ENCODE results near the gene PXDC1. TPM values are rescaled to one million over a fixed set of nuclear protein-coding genes. Genes with fewer than 3 reads are reported as not detected.
"Not testable (repeated sequence)": the region's sequence is repeated elsewhere in the genome, so short reads cannot be mapped to it uniquely, and the experiment has no call there.

PXDC1 gene
- total RNA-seq, 1 donor from 2014 or later = 60.5 TPM

DNA sequence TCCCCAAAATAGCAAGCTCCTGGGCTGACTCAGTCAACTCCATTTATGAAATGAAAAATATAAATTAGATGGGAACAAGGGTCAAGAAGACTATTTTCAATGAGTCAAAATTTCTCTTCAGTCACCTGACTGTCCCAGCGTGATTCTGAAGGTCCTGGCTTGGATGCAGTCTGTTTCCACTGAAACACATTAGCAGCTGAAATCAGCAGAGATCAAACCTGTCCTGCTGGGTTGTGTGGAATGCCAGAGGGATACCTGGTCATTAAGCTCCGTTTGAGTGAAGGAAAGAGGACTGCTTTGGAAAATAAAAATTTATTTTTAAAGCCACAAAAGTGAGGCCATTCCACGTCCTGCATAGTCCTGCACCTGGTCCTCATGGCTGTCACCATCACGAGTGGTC lies 37.4 kb downstream of the PXDC1 start:
- DNase-seq (ENCODE audit: low read depth in 2 of 2) = no peak

GRCh38 chr6:3712827-3713665 lies 38.5 kb downstream of the PXDC1 start:
- DNase-seq (ENCODE audit: low read depth in 2 of 2) = no peak

GRCh38 chr6:3711776-3712175 lies 39.7 kb downstream of the PXDC1 start:
- DNase-seq (ENCODE audit: low read depth in 2 of 2) = no peak

GRCh38 chr6:3710403-3710802 lies 41.1 kb downstream of the PXDC1 start:
- no peak for DNase-seq (ENCODE audit: low read depth in 2 of 2)

GRCh38 chr6:3708540-3708939 lies 43.0 kb downstream of the PXDC1 start:
- DNase-seq (ENCODE audit: low read depth in 2 of 2) = no peak

GRCh38 chr6:3707751-3708412 lies 43.6 kb downstream of the PXDC1 start:
- no peak for DNase-seq (ENCODE audit: low read depth in 2 of 2)

DNA sequence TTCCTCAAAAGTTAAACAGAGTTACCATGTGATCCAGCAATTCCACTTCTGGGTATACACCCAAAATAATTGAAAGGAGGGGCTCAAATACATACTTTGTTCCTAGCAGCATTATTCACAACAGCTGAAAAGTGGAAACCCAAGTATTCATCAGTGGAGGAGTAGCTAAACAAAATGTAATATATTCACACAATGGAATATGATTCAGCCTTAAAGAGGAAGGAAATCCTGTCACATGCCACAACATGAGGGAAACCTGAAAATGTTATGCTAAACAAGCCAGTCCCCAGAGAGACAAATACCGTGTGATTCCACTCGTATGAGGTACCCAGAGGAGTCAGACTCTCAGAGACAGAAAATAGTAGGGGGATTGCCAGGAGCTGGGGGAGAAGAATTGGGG lies 44.5 kb downstream of the PXDC1 start:
- DNase-seq (ENCODE audit: low read depth in 2 of 2) = peak; percentile 86 to 89

GRCh38 chr6:3706547-3706946 lies 45.0 kb downstream of the PXDC1 start:
- DNase-seq (ENCODE audit: low read depth in 2 of 2) = no peak

DNA sequence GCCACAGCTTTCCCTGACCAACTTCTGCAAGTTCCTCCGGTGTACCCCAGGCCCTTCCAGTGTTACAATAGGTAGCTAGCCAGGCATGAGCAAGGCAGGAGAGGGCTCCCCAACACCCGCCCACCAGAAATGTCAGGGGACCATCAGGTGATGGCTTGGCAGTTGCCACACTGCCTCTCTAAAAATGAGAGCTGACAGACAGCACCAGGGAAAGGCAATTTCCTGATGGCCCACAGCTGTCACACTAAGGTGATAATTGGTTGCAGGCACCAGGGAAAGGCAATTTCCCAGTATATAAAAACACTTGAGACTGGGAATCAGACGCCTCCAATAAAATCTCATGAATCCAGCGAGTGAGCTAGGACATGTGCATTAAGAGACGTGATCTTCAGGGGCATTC lies 49.9 kb downstream of the PXDC1 start:
- no peak for DNase-seq (ENCODE audit: low read depth in 2 of 2)

- DNase-seq (ENCODE audit: low read depth in 2 of 2) = no peak
Observed at GRCh38 chr6:3699231-3699630, 52.3 kb downstream of the PXDC1 start.

DNA sequence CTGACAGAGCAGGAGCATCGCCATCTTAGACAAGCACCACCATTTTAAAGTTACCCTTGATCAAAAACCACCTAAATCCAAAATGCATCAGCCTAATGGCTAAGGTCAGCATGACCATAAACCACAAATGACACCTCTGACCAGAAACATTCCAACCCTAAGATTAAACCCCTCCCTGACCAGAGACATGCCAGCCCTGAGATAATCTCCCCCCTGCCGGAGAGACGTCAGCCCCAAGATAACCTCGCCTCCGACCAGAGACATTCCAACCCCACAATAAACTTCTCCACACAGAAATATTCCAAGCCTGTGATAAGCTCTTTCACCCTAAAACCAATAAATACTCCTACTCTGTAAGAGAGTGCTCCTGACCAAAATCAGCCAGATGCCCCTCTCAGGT lies 53.5 kb downstream of the PXDC1 start:
- no peak for DNase-seq (ENCODE audit: low read depth in 2 of 2)

DNA sequence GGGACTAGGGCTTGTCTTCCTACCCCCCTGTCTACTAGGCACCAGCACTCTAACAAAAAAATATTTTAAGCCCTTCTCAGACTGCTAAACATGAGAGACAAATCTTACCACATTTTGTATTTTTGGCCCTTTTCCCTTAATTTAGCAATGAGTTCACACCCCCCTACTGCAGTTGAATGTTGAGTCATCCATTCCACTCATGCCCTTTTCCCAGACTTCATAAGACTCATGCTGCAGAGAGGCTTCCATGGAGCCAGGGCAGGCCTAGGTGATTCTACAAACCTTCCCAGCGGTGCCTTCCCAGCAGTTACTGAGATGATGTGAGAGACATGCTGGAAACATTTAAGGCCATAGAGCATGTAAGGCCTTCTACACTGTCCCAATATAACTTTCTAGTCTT lies 53.9 kb downstream of the PXDC1 start:
- no peak for DNase-seq (ENCODE audit: low read depth in 2 of 2)

DNA sequence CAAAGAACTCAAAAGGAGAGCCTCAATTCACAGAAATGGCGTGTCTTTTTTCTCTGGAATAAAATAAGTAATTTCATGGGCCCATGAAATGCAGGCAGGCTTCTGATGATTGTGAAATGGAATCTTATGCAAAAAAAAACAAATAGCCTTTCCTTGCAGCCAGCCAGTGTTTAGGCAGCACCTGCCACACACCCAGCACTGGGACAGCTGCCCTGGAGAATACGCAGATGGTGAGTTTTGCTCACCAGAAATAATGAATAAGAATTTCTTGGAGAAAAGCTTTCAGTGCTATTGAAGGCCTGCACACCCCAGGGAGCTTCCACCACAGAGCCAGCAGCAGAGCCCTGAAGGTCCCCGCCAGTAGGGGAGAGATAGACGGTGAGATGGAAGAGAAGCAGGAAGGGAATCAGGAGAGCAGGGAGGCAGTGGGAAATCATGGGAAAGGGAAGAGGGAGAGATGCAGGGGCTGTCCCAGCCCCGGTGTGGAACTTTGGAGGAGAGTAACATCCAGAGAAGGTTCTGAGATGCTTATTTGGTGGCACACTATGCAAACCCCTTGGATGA lies 54.9 kb downstream of the PXDC1 start:
- no peak for DNase-seq (ENCODE audit: low read depth in 2 of 2)

DNA sequence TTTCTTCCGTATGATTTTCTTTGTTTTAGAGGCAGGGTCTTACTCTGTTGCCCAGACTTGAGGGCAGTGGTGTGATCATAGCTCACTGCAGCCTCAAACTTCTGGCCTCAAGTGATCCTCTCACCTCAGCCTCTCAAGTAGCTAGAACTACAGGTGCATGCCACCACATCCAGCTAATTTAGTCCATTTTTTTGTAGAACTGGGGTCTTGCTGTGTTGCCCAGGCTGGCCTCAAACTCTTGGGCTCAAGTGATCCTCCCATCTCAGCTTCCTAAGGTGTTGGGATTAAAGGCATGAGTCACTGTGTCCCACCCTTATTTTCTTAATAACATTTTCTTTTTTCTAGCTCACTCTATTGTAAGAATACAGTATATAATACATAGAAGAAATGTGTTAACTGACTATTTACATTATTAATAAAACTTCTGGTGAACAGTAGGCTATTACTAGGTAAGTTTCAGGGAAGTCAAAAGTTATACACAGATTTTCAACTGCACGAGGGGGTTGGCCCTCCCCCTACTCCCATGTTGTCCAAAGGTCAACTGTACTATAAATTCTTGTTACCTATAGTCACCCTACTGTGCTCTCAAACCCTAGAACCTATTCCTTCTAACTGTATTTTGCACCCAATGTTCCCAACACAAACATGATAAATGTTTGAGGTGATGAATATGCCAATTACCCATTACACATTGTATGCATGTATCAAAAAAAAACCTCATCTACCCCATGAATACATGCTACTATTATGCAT lies 56.3 kb downstream of the PXDC1 start:
- no peak for DNase-seq (ENCODE audit: low read depth in 2 of 2)

DNA sequence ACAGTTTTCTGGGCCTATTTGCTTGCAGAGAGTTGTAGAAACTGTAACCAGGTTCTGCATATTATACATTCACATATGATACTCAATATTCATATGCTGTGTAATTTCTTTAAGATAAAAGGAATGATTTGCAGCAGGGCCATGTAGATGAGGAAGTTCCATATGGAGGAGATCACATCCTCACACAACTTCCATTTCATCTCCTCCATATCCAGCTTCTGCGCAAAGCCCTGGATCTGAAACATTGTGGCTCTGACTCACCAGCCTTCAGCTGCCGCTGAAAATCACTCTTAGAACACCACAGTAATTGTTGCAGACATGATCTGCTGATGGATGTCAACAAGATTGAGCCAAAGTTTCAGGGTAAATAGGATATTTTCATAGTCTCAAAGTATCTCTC lies 57.7 kb downstream of the PXDC1 start:
- DNase-seq (ENCODE audit: low read depth in 2 of 2) = no peak

- peak in 1 of 2 donors; percentile 62 for DNase-seq (ENCODE audit: low read depth in 2 of 2)
Observed at GRCh38 chr6:3690506-3690905, 61.0 kb downstream of the PXDC1 start.

DNA sequence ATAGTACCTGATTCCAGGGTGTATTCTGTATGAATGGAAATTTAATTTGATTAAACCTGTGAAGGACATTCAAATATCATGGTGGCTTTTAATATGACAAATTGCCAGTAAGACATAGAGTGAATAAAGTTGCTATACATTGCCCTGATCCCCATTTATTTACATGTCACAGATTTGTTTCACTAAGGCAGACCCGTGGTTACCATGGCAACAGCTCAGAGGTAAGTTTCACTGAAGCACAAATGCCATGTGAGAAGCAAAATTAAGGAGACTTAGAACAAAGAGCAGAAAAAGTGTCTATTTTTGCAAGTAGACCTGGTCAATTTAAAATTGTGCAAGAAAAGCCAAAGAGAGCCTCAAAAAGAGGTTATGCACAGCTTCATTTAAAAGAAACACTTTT lies 63.7 kb downstream of the PXDC1 start:
- DNase-seq (ENCODE audit: low read depth in 2 of 2) = no peak

DNA sequence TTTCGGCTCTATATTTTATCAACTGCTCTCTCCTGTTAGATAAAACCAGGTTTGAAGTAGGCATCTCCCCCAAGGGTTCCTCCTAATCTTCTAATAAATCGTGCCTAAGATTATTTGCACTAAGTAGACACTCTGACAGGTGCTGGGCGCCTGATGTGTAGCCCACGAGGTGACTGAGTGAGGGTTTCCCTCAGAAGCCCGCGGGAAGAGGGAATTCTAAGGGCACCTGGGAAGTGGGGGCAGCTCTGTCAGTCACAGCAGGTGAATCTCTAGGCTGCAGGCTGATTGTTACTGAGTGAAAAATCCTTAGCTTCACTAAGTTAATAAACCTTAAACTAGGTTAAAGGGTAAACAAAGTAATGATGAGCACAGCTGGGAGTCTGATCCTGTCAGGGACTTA lies 68.2 kb downstream of the PXDC1 start:
- no peak for DNase-seq (ENCODE audit: low read depth in 2 of 2)

DNA sequence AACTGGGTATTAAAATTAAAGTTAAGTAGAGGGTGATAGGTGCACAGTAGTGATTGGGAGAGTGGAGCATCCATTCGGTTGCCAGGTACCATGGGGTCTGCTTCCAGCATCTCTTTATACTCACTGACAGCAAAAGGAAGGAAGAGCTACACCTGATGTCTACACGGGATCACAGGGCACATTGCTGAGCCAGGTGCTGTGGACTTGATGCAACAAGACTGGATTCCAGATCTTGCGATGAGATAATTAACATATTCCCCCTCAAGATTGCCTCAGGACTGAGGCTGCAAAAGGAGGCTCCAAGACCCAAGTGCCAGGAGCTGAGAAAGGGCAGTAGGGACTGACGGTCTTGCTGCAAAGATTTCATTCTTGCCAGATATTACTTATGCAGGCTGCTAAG lies 72.6 kb downstream of the PXDC1 start:
- no peak for DNase-seq (ENCODE audit: low read depth in 2 of 2)

DNA sequence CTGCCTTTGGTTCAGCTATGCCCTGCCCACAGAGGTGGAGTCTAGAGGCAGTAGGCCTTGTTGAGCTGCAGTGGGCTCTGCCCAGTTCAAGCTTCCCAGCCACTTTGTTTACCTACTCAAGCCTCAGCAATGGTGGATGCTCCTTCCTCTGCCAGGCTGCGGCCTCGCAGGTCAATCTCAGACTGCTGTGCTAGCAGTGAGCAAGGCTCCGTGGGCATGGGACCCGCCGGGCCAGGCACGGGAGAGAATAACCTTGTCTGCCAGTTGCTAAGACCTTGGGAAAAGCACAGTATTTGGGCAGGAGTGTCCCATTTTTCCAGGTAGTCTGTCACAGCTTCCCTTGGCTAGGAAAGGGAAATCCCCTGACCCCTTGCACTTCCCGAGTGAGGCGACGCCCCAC lies 73.8 kb downstream of the PXDC1 start:
- not testable (repeated sequence) for DNase-seq (ENCODE audit: low read depth in 2 of 2)

DNA sequence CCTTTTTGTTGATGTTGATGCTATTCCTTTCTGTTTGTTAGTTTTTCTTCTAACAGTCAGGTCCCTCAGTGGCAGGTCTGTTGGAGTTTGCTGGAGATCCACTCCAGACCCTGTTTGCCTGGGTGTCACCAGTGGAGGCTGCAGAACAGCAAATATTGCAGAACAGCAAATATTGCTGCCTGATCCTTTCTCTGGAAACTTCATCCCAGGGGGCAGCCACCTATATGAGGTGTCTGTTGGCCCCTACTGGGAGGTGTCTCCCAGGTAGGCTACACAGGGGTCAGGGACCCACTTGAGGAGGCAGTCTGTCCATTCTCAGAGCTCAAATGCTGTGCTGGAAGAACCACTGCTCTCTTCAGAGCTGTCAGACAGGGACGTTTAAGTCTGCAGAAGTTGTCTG lies 74.2 kb downstream of the PXDC1 start:
- DNase-seq (ENCODE audit: low read depth in 2 of 2) = not testable (repeated sequence)

All from dermis microvascular lymphatic vessel endothelial cell (primary cell).